ENCODE results near the gene F8A1. TPM values are rescaled to one million over a fixed set of nuclear protein-coding genes. Genes with fewer than 3 reads are reported as not detected.

Gene F8A1
- total and polyA plus RNA-seq, 2 of the 8 experiments (the other 6 are each of a cell fraction or from before 2014, with no cell fraction given): 17.0 to 26.8 TPM

- no peak for TF ChIP-seq BCL11A (IDR thresholded peaks at IDR 0.05; ENCODE audit: low read depth in 2 of 2, low read length in 2 of 2)
- no peak for TF ChIP-seq USF2 (IDR thresholded peaks at IDR 0.05; ENCODE audit: low read length)
- no peak for TF ChIP-seq TAF7 (optimal IDR thresholded peaks at IDR 0.05; ENCODE audit: borderline replicate concordance, low read depth, low read length)
- TF ChIP-seq CREB1 (IDR thresholded peaks at IDR 0.05): no peak
- no peak for TF ChIP-seq E2F6 (IDR thresholded peaks at IDR 0.05)
- no peak for TF ChIP-seq RNF2 (IDR thresholded peaks at IDR 0.05; ENCODE audit: borderline replicate concordance, low read depth, low read length, missing control alignments, poor library complexity, severe bottlenecking)
Observed at GRCh38 chrX:154892296-154892695, 6.1 kb downstream of the F8A1 start (continued).

Measured in H1 (cell line).